ENCODE measurements around the gene DCPS.

Gene DCPS

DNA sequence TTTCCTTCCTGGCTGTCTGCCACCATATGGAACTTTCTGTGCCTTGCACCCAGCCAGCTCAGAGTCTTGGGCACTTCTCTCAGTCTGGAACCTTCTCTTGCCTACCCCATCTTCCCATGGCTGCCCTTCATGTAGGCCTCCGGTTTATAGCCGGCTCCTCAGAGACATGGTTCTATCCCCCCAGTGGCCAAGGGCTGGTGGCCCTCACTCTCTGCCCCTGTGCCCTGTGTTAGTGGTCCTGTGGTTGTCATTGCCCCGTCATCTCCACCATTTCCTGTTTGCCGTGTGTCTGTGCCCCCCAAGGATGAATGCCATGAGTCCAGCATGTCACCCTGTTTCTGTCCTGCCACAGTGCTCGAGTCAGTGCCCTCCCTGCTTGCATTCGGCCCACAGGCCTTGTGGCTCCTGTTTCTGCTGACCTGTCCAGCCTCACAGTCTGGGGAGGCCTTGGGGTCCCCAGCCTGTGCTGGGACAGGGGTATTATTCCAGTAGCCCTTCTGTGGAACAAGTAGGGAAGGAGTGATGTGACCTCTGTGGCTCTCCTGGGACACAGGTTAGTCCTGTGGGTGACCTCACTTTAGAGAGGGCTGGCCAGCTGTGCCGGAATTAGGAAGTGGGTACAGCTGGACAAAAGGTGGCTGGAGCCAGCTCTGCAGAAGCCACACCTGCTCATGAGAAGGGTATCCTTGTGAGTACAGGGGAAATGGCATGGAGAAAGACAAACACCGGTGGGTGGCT is 82.3 kb downstream of the DCPS start:
- DNase-seq = no peak

DNA sequence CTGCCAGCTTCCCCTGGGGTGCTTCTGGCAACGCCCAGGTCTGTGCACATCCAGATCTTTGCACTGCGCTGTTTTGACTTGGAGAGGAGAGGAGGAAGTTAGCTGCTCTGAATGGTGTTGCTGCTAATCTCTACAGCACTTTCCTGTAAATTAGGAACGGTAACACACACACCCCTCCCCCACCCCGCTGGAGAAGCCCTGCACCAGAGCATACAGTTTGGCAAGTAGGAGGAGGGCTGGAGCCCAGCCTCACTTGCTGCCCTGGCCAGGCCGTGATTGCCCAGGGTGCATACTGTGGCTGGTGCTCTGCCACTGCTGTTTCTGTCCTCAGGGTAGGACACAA is 82.8 kb downstream of the DCPS start:
- peak; percentile 15 to 50 (median 42) for DNase-seq

DNA sequence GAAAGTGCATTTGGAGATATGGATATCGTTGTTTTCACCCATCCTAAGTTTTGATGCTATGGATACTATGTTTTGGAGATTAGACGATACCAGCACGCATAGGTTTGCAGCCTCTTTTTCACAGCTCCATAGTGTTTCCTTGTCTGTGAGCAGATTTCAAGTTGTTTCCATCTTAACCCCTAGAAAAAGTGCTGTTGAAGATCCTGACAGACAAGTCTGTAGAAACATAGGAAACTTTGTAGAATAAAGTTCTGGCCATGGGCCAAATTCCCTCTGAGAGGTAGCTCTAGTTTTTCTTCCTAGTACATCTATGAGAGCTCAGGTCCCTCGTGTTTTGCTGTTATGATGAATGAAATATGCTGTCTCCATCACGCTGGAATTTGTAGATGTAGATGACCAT is 84.0 kb downstream of the DCPS start:
- DNase-seq = no peak

DNA sequence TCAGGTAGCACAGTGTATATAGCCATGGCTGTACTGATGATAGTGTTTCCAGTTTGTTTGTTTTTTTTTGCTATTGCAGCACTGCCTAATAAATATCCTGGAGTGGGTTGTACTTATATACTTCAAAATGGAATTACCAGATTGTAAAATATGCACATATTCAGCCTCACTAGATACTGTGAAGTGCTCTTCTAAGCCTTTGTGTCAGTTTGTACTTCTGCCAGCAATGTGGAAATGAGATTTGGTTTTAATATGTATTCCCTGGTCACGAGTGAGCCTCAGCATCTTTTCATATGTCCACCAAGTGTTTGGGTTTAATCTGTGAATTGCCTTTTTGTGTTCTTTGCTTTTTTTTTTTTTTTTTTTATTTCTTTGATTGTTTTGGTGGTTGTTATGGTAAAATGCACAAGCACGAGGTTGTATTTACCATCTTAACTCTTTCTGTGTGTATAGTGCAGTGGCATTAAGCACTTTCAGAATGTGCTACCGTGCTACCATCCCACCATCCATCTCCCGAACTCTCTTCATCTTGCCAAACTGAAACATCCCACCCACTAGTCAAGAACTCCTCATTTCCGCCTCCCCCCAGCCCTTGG is 86.5 kb downstream of the DCPS start:
- no peak for DNase-seq

DNA sequence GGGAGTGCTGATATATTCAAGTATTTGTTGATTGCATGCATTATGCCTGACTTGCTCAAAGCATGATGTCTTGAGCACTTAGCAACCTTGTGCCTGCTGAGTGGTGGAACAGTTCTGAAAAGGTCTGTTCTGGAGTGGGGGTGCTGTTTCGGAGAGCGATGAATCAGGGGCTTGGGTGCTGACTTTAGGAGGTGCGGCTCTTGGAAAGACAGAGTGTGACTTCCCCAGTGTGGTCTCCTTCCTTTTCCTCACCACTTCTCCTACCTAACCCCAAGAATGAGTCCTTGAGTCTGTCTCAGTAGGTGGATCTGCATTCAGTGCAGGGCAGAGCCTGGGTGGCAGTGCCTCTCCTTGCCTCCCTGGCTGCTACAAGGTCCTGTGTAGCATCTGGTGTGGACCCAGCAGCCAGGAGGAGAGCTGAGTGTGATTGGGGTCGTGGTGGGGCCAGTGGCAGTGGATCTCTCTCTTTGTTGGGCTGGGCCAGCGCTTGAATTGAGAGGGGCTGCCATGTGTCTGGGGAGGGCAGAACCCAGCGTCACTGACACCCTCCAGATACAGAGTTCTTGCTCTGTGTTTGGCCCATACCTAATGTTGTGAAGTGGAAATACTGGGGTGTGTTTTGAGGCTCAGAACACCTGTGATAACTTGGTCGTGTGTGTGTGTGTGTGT is 87.6 kb downstream of the DCPS start:
- DNase-seq = peak in 3 of 4 experiments; percentile 9 to 16 (median 14)

DNA sequence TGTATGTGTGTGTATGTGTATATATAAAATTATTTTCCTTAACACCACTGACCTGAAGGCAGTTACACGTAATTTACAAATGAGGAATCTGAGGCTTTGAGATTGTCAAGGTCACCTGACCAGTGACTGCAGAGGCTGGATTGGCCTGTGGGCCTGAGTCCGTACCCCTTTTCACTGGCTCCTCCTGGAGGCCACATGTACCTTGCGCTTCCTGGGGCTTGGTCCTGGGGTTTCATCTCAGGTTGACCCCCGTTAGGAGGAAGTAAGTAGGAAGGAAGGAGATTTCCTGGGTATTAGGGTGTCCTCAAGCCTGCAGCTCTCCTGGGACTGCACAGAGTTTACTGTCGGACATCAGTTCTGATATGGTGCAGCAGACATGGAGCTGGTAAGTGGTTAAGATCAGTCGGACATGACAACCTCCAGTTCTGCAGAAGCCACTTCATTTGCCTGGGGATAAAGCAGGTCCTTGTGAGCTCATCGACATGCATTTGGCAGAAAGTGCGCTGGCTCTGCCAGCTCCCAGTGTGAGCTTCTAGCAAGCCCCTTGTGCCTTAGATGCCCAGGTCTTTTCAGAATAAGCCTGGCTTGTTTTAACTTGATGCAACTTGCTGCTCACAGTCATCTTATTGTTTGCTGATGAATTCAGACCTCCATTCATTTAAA is 88.2 kb downstream of the DCPS start:
- DNase-seq = peak; percentile 36 to 73 (median 56)

DNA sequence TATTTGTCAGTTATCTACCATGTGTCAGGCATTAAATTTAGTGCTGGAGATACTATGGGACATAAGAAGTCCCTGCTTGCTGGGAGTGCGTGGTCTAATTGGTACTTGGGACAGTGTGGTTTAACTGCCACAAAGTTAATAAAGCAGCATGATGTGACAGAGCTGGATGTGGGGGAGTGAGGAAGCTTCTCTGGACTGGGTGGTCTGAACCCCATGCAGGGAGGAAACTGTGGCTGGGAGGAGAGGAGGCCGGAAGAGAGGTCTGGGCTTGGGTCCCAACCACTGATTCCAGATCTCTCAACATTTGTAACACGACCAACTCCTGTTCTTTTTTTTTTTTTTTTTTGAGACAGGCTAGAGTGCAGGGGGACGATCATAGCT is 88.8 kb downstream of the DCPS start:
- peak in 1 of 4 experiments; percentile 6 for DNase-seq

DNA sequence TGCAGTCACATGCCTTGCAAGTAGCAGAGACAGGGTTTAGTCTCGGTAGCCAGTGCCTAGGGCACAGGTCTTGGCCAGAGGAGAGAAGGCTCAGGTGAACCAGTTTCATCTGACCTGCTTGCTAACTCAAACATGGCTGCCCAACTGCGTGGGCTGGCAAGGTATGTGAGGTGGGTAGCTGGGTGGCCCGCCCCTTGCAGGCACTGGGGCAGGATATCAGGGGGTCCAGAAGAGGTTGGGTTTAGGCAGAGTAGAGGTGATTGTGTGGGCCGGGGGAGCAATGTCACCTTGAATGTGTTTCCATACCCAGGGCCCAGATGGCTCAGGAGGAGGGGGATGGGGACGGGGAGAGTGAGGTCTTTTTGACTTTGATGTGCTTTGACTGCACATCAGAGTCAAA is 89.3 kb downstream of the DCPS start:
- no peak for DNase-seq

DNA sequence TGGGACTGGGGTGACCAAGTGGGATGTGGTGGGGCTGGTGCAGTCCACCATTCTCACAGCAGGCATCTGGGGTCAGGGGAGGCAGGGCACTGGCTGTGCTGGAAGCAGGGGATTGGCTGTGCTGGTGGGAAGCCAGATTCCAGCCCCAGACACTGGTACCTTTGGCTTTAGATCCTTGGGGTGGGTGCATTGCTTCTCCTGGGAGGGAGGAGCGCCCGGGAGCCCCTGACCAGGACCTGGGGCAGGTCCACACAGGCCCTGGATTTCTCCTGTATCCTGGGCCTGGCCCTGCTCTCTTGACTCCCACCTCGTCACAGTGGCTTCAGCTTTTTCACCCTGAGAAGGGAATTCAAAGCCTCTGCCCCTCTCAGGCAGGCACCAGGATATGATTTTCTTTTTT is 90.2 kb downstream of the DCPS start:
- DNase-seq = no peak

DNA sequence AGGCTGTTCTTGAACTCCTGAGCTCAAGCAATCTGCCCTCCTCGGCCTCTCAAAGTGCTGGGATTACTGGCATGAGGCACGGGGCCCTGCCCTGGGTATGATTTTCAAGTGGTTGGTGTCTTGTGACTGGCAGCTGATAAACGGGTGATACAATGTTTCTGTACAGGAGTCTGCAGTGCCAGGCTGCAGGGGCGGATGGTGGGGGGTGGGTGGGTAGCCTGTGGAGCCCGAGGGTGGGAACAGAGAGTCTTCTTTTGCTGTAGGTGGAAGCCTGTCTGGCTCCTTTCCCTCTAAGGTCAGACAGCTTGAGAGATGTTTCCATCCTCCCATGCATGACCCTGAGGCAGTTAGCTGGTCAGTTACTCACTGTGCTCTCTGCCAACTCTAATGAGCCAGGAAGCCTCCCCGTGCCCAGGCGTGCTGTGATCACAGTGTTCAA is 90.8 kb downstream of the DCPS start:
- peak in 3 of 4 experiments; percentile 6 to 31 (median 6) for DNase-seq
